OCI-LY7 (cell line): ENCODE results near the gene RGS8. TPM values are rescaled to one million over a fixed set of nuclear protein-coding genes. Genes with fewer than 3 reads are reported as not detected.

ENCODE experiments used
- BruUV-seq: library from RNA; stranded (reverse); fragments of 400-500 nt; replicated peaks from 2 replicates; lab custom pipeline; 2021; lab: Mats Ljungman, UMichigan
- CTCF ChIA-PET: fragments of 300-600 bp; sonication (Branson Sonifier 250); formaldehyde crosslinking; loops from one replicate; lab custom pipeline; 2022; ENCODE audit warnings: antibody characterized with exemption; ENCODE audit not compliant: unreplicated experiment; lab: Charles Lee
- POLR2A ChIA-PET: fragments of 300-600 bp; sonication (Branson Sonifier 250); formaldehyde crosslinking; loops from one replicate; lab custom pipeline; 2022; ENCODE audit warnings: antibody characterized with exemption; lab: Charles Lee
- DNase-seq: peaks from one replicate; pipeline ENCODE4 v3.0.0-alpha.2; 2015; ENCODE audit warnings: low spot score
- H2AFZ ChIP-seq: fragments of 200-600 bp; sonication (generic), shearing (Covaris generic); 2 replicates; pipeline ENCODE4 v1.6.1; 2014; ENCODE audit warnings: mild to moderate bottlenecking, antibody characterized with exemption, low read length, moderate library complexity
- H3K27ac ChIP-seq: fragments of 200-600 bp; sonication (generic); 2 replicates; pipeline ENCODE4 v1.5.1; 2014; ENCODE audit warnings: mixed run types, low read depth, mild to moderate bottlenecking, moderate library complexity, low read length, inconsistent platforms; ENCODE audit not compliant: poor library complexity, severe bottlenecking
- H3K36me3 ChIP-seq: fragments of 200-600 bp; sonication (generic); 2 replicates; pipeline ENCODE4 v1.6.1; 2014; ENCODE audit warnings: mild to moderate bottlenecking, antibody characterized with exemption, low read length, moderate library complexity, mixed read lengths; ENCODE audit not compliant: insufficient read depth
- H3K4me1 ChIP-seq: fragments of 200-600 bp; sonication (generic); 2 replicates; pipeline ENCODE4 v1.5.1; 2014; ENCODE audit warnings: mild to moderate bottlenecking, low read length; ENCODE audit not compliant: insufficient read depth, poor library complexity, severe bottlenecking
- H3K4me2 ChIP-seq: fragments of 200-600 bp; sonication (generic); 2 replicates; pipeline ENCODE4 v1.6.1; 2014; ENCODE audit warnings: mild to moderate bottlenecking, low read length
- H3K4me3 ChIP-seq: fragments of 200-600 bp; sonication (generic); 2 replicates; pipeline ENCODE4 v1.5.1; 2014; ENCODE audit warnings: mild to moderate bottlenecking, low read depth, low read length; ENCODE audit not compliant: poor library complexity, severe bottlenecking
- H3K79me2 ChIP-seq: fragments of 200-600 bp; sonication (generic); 2 replicates; pipeline ENCODE4 v1.6.1; 2016; ENCODE audit warnings: low read depth, mild to moderate bottlenecking, low read length, moderate library complexity, mixed read lengths; ENCODE audit not compliant: insufficient read depth
- H3K9me2 ChIP-seq: fragments of 200-600 bp; sonication (generic); 2 replicates; pipeline ENCODE4 v1.6.1; 2016; ENCODE audit warnings: mild to moderate bottlenecking, low read length, mixed read lengths; ENCODE audit not compliant: insufficient read depth
- H3K9me3 ChIP-seq: fragments of 200-600 bp; sonication (generic); 2 replicates; pipeline ENCODE4 v1.6.1; 2014; ENCODE audit warnings: mild to moderate bottlenecking, mixed run types, low read length, mixed read lengths
- H4K20me1 ChIP-seq: fragments of 200-600 bp; sonication (generic); 2 replicates; pipeline ENCODE4 v1.6.1; 2014; ENCODE audit warnings: mild to moderate bottlenecking, antibody characterized with exemption, low read length, moderate library complexity, mixed read lengths; ENCODE audit not compliant: insufficient read depth
- CTCF ChIP-seq: fragments of 200-600 bp; sonication (generic); conservative IDR thresholded peaks from 2 replicates; pipeline ENCODE4 v1.5.1; 2014; ENCODE audit warnings: mild to moderate bottlenecking, antibody characterized with exemption, low read length, moderate library complexity, mixed read lengths
- EZH2phosphoT487 ChIP-seq: fragments of 200-600 bp; sonication (generic); IDR thresholded peaks from 2 replicates; pipeline ENCODE4 v1.6.1; 2018; ENCODE audit warnings: low read depth, borderline replicate concordance, mild to moderate bottlenecking, mixed run types, antibody characterized with exemption, low read length, moderate library complexity, mixed read lengths
- intact Hi-C: fragments of 100-400 bp; cut with micrococcal nuclease; formaldehyde crosslinking; loops from one replicate; pipeline ENCODE4 v1.10.0; 2022; ENCODE audit not compliant: unreplicated experiment
- total RNA-seq, 2 experiments: library from RNA; depleted of rRNA in 1 of 2; stranded (reverse); fragments of >200 nt in 1 of 2; shearing (Covaris generic) in 1 of 2; gene quantifications; 2 replicates each; pipeline ENCODE4 v1.2.3, GENCODE V29; 2014 to 2022

Gene RGS8
- total RNA-seq, 2 experiments from 2014 or later = 1.2 TPM; not detected in 1

GRCh38 chr1:182725259-182726255, 41.2 kb upstream of the RGS8 start:
- Histone ChIP-seq H4K20me1 (no peaks in the 10 kb centered on the region), H3K36me3 (no peaks in the 10 kb centered on the region), H3K4me2 (no peak overlapping the region), H3K4me1 (no peaks in the 10 kb centered on the region), H3K9me2 (no peaks in the 10 kb centered on the region), H3K79me2 (no peaks in the 10 kb centered on the region), H2AFZ (no peak overlapping the region), H3K4me3 (no peak overlapping the region), H3K27ac (no peak overlapping the region), H3K9me3 (no peaks in the 10 kb centered on the region)
- intact Hi-C loops = no loop called here
- CTCF ChIA-PET = no interaction called here
- DNase-seq = no peak
- TF ChIP-seq CTCF = no peak
- no peak for TF ChIP-seq EZH2phosphoT487
- BruUV-seq = no TSS peak
- POLR2A ChIA-PET = interaction anchor here (0.7 to 1.0 kb wide), 3 partner anchors 8 to 22 kb away, joined by 3 to 9 read pairs (median 3); no protein-coding TSS in a partner anchor

GRCh38 chr1:182724215-182724614, 39.8 kb upstream of the RGS8 start:
- Histone ChIP-seq H3K9me2 (no peaks in the 10 kb centered on the region), H3K4me3 (no peak overlapping the region), H3K9me3 (no peaks in the 10 kb centered on the region), H4K20me1 (no peaks in the 10 kb centered on the region), H3K4me2 (no peak overlapping the region), H3K27ac (no peak overlapping the region), H3K79me2 (no peaks in the 10 kb centered on the region), H3K4me1 (no peaks in the 10 kb centered on the region), H2AFZ (no peak overlapping the region), H3K36me3 (no peaks in the 10 kb centered on the region)
- CTCF ChIA-PET = no interaction called here
- no peak for DNase-seq
- intact Hi-C loops = no loop called here
- no TSS peak for BruUV-seq
- POLR2A ChIA-PET = no interaction called here
- TF ChIP-seq CTCF = no peak
- no peak for TF ChIP-seq EZH2phosphoT487

GRCh38 chr1:182723200-182723599, 38.8 kb upstream of the RGS8 start:
- H3K4me1 ChIP-seq = no peaks in the 10 kb centered on the region
- CTCF ChIA-PET = no interaction called here

More at GRCh38 chr1:182723200-182723599, 38.8 kb upstream of the RGS8 start:
- Histone ChIP-seq H4K20me1 (no peaks in the 10 kb centered on the region), H3K9me2 (no peaks in the 10 kb centered on the region), H3K4me2 (no peak overlapping the region), H3K9me3 (no peaks in the 10 kb centered on the region), H3K4me3 (no peak overlapping the region), H3K27ac (no peak overlapping the region), H2AFZ (no peak overlapping the region), H3K36me3 (no peaks in the 10 kb centered on the region), H3K79me2 (no peaks in the 10 kb centered on the region)
- BruUV-seq = no TSS peak
- POLR2A ChIA-PET = interaction anchor here (0.6 kb wide), 1 partner anchor 76 kb away, joined by 3 read pairs; no protein-coding TSS in a partner anchor
- no peak for DNase-seq
- no peak for TF ChIP-seq EZH2phosphoT487
- TF ChIP-seq CTCF = no peak
- intact Hi-C loops = no loop called here
